GM19328 (cell line): ENCODE results near the gene KDSR.

ENCODE experiments used
- ATAC-seq: cut with Tn5 transposase; IDR thresholded peaks from one replicate; pipeline ENCODE4 v1.9.1; 2021; ENCODE audit warnings: mild to moderate bottlenecking, moderate library complexity; ENCODE audit not compliant: unreplicated experiment

Gene KDSR

GRCh38 chr18:63307551-63308200 lies 59.3 kb downstream of the KDSR start:
- no peak for ATAC-seq

GRCh38 chr18:63306819-63307550 lies 60.0 kb downstream of the KDSR start:
- no peak for ATAC-seq

GRCh38 chr18:63306249-63306648 lies 60.8 kb downstream of the KDSR start:
- ATAC-seq, result no peak

- ATAC-seq, result no peak
These were observed 63.5 kb downstream of the KDSR start for GRCh38 chr18:63303547-63303946.

GRCh38 chr18:63302636-63303405 lies 64.2 kb downstream of the KDSR start:
- ATAC-seq, result no peak

- no peak for ATAC-seq
These were observed 64.8 kb downstream of the KDSR start for GRCh38 chr18:63302220-63302619.

- no peak for ATAC-seq
These were observed 65.6 kb downstream of the KDSR start for GRCh38 chr18:63301434-63301833.

GRCh38 chr18:63299837-63300745 lies 66.9 kb downstream of the KDSR start:
- ATAC-seq, result peak; percentile 59

GRCh38 chr18:63298400-63299365 lies 68.3 kb downstream of the KDSR start:
- ATAC-seq, result no peak

GRCh38 chr18:63297687-63298399 lies 69.2 kb downstream of the KDSR start:
- ATAC-seq, result no peak

GRCh38 chr18:63293935-63294334 lies 73.1 kb downstream of the KDSR start:
- no peak for ATAC-seq

- ATAC-seq, result no peak
These were observed 73.9 kb downstream of the KDSR start for GRCh38 chr18:63292831-63293683.

GRCh38 chr18:63291278-63291677 lies 75.7 kb downstream of the KDSR start:
- no peak for ATAC-seq

- no peak for ATAC-seq
These were observed 76.2 kb downstream of the KDSR start for GRCh38 chr18:63290821-63291200.

- no peak for ATAC-seq
These were observed 76.7 kb downstream of the KDSR start for GRCh38 chr18:63290166-63290820.

GRCh38 chr18:63288311-63288710 lies 78.7 kb downstream of the KDSR start:
- ATAC-seq, result no peak

GRCh38 chr18:63287691-63288220 lies 79.2 kb downstream of the KDSR start:
- ATAC-seq, result no peak
